Hepatic stellate cell (primary cell): ENCODE measurements around the gene IRF6.

Source experiments
- DNase-seq: peaks from one replicate; pipeline ENCODE4 v3.0.0; 2011; ENCODE audit warnings: low spot score

IRF6 gene

DNA sequence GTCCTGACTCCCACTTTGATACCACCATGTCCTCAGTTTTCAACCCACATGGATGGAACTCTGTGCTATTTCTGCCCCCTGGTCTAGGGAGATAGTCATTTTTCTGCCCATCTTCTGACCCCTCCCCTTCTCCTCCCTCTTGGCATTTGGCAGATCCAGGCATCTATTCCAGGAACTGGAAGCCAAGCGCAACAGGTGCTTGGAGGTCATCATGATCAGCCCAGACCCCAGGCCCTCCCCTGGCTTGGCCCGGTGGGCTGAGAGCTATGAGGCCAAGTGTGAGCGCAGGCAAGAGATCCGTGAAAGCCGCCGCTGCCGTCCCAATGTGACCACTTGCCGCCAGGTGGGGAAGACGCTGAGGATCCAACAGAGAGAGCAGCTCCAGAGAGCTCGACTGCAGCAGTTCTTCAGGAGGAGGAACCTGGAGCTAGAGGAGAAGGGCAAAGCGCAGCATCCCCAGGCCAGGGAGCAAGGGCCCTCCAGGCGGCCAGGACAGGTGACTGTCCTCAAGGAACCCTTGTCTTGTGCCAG is 46.0 kb downstream of the IRF6 start:
- no peak for DNase-seq

DNA sequence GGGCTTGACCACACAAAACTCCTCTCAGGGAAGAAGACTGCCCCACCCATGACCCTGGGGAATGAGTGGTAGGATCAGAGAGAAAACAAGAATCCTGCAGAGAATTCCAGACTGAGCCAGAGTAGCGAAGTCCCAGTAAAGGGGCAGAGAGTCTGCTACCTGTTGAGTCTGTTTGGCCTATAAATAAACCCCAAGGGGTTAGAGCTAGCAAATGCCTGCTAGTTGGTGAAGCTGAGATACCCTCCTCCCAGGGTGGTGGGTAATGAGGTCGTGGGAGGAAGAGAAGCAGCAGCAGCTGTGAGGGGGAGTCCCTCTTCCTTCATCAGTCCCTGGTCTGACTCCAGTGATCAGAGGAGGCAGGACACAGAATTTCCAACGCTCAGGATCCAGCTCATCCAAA is 47.5 kb downstream of the IRF6 start:
- no peak for DNase-seq

DNA sequence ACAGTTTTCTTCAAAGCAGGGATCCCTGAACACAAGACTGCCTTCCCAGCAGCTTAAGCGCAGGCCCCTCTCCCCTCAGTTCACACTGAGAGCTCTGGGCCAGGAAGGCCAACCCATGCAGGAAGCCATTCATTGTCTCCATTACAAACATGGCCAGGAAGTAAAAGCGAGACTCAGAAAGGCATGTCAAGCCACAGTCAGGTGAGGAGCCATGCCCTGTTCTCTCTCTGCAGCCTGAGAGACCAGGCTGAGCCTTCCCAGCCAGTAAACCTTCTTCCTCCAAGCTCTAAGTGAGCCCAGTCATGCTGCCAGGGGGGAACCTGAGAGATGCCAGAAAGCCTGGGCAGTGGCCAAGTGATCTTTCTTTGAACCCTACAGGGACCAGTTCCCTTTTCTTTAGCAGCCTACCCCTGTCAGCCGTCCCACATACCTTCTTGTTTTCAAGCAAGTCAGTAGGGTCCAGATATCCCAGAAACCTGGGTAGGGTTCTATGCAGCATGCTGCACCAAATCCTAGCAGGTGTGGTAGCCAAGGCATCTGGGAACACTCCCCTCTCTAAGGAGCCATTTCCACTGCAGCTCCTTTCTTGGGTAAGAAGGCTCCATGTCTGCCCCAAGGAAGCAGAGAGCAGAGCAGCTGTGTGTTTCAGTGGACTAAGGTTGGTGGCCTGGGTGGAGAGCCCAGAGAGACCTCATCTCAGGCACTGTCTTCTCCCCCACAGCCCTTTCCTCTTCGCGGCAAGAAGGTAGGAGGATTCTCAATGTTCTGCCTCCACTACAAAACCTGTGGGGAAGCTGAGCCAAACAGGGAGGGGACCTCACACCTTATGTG is 49.1 kb downstream of the IRF6 start:
- DNase-seq: no peak

DNA sequence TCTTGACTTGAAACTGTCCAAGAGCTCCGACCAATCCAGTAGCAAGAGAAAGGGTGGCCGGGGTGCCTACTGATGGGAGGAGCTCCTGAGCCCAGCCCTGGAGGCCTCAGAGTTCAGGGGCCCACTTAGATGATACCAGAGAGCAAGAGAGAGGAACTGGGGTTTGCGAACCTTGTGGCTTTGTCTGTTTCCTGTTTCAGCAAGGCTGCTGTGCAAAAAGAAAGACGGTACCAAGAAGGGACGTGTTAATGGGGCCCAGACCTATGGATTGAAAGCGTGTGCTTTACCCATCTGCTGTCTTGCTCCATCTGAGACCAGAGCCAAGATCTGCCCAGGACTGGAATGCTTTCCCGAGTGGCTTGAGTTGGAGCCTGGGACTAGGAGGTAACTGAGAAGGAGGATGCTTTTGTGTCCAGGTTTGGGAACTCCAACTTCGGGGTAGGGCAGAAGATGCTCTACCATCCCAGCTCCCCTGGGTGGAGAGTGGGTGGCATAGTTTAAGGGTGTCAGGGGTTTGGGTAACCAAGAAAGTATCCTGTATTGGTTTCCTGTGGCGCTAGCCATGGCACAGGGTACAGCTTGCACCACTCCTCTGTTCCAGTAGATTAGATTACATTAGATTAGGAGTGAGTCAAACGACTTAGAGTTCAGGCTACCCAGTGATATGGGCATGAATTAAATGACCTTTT is 49.9 kb downstream of the IRF6 start, which contains the start of gene TRAF3IP3:
Gene TRAF3IP3 (plus strand): TSS at position 128 of the 689 bp plus-strand sequence. CDS start 3,987 bp downstream, outside the sequence.
- DNase-seq: no peak

DNA sequence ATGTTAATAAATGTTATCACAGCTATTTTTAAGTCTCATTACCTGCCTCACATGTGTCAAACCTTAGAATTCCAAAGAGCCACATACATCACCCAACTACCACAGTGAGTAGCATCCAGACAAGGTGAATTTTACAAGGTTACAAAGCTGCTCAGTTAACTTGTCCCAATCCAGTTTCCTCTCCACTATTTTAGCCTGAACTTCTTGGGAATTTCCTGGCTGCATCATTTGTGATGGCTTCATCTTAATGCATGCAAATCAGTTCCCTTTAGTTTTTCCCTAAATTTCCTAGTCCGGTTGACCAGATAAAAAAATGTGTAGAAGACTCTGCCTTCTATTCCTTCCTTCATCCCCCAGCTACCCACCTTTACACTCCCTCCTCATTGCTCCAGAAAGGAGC is 50.7 kb downstream of the IRF6 start:
- DNase-seq: no peak

DNA sequence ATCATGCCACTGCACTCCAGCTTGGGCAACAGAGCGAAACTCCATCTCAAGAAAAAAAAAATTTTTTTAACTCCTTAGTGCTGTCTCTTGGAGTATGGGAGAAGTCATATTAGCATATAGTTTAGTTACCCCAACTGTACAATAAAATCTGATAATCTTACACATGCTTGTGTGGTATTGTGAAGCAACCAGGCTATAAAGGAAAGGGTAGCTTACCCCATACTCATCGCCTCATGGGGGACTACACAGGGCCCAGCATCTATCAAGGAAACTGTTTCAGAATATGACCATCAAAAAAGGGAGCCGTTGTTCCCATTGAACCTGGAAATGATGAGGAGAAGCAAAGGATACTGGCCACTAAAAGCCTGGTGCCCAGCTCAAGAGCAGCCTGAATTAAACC is 53.1 kb downstream of the IRF6 start:
- no peak for DNase-seq

DNA sequence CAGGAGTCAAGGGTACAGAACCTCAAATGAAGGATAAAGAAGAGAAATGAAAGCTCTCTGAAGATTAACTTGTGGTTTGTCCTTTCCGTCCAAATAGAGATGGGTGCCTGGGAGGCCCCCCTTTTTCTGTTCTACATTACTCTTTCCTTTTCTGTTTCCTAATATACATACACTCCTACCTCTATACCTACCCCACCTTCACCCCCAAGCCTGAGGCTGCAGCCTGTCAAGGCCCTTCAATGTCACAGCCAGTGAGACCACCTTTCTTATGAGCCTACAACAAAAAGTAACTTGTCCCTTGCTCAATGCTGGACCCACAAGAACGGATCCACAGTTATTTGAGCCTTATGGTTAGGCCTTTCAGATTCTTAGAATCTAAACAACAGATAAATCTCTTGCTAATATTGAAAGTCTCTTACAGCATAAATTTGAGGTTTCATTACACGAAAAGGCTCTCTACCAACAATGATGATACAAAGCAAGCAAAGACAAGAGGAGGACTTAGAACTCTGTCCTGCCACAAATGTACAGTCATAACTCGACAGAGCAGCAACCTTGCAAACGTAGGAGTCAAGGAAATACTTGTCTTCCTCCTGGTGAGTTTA is 54.2 kb downstream of the IRF6 start:
- no peak for DNase-seq

DNA sequence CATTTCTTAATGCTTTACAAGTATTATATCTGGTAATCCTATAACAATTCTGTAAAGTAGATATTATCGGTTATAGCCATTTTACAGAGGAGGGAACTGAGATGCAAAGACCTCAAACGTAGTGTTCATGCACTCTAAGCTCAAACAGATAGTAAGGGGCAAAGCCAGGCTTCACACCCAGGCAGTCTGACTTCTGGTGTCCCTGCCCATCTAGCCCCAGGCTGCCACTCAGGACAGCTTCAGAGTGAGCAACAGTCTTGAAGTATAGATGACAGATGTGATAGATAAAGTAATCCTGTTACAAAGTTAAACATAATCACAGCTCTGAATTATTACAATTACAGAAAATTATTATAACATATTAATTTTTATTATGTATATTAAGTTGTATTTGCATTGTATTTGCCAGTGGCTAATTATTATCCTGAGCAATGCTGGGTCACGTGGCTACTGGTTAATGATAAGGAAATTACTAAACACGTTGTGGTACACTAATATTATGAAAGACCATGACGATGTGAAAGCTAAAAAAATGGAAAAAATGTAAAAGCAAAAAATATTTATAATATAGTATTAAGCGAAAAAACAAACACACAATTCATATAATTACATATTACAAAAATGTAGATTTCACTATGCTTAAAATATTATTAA is 56.1 kb downstream of the IRF6 start:
- DNase-seq: no peak

DNA sequence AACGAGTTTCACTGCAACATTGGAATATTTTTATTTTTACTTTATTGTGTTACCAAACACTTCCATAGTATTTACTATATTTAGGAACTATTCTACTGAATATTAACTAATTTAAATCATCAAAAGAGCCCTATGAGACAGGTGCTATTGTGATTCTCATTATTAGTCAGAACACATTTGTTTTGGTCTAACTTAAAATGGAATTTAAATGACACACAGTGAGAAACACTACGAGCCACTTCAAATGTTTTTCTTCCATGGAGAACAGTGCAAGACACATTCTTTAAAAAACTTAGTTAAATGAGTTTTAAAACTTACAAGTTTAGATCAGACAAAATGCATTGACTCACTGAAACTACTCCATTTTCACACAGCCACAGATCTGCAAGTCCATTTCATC is 56.7 kb downstream of the IRF6 start:
- DNase-seq: no peak

DNA sequence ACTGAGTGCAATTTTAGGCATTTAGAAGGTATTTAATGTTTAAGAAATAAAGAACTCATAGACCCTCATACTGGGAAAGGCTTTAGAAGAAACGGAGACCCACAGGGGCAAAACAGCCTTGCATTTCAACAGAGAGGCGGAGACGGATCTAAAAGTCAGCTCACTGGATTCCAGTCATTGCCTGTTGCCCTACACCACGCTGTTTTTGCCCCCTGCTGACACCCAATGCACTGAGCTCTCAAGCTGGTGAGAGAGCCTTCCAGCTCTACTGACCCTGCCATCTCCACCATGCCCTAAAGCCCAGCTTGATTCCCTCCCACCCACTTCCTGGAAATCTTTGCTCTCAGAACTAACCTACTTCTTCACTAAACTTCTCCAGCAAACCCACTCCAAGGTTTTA is 57.3 kb downstream of the IRF6 start:
- DNase-seq: no peak

DNA sequence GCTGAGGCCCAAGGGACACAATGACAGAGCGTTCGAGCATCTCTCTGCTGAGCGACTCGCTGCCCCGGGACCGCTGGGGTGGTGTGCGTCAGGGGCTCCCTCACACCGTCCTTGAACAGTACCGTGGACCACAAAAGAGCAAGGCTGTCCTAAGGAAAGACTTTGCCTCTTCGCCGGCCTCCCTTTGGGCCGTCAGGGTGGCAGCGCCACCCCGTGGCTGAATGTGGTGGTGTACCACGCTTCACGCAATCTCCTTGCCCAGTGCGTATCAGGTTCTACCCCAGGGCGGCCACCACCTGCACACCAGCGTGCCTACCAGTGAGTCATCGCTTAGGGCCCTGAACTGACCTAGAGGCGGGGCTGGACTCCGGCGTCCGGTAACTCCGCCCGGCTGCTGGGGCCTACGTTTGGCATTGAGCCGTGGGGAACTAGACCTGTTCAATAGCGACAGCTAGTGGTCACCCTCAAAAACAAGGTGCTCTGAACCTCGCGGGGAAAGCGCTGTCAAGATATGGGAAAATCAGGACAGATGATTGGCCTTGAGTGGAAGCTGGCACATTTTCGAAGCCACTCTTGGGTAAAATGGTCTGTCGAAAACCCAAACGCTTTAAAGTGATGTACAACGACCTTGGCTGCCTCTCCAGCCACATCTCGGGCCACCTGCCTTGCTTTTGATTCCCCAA is 58.2 kb downstream of the IRF6 start:
- peak; percentile 76 for DNase-seq

DNA sequence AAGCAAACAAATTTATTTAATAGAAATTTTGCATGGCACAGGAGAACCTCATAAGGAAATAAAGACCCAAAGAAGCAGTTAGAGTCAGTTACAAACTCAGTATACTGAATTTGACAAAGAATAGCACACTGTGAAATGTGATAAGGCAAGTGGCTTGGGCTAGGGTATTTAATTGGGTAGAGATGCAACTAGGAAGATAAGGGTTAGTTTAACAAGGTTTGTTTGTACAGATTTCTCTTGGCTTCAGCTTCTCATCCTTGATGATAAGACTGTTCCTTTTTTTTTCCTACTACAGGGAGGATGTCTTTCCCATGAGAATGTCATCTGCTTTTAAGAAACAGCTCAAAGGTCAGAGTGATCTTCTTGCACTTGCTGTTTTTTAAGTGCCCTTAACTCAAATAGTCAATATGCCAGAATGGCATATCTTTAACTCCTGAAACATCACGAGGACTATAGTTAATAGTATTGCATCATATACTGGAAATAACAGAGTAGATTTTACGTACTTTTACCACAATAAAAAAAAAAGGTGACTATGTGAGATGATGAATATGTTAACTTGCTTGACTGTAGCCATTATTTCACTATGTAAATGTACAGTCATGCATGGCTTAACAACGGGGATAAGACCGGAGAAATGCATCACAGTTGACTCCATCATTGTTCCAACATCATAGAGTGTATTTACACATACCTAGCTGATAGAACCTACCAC is 59.3 kb downstream of the IRF6 start:
- no peak for DNase-seq

DNA sequence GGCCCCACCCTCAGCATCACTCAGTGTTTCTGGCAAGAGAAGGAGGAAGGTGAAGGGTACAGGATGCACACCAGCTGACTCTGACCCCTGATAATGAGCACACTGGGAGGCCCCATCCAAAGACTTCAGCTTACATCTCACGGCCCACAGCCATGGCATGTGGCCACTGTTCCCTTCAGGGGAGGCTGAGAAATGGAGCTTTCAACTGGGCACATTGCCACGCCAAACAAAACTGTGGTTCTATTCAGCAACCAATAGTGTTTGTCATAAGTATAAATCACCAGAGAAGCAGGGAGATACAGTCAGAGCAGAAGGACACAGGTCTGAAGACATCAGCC is 62.8 kb downstream of the IRF6 start:
- DNase-seq: peak; percentile 40

DNA sequence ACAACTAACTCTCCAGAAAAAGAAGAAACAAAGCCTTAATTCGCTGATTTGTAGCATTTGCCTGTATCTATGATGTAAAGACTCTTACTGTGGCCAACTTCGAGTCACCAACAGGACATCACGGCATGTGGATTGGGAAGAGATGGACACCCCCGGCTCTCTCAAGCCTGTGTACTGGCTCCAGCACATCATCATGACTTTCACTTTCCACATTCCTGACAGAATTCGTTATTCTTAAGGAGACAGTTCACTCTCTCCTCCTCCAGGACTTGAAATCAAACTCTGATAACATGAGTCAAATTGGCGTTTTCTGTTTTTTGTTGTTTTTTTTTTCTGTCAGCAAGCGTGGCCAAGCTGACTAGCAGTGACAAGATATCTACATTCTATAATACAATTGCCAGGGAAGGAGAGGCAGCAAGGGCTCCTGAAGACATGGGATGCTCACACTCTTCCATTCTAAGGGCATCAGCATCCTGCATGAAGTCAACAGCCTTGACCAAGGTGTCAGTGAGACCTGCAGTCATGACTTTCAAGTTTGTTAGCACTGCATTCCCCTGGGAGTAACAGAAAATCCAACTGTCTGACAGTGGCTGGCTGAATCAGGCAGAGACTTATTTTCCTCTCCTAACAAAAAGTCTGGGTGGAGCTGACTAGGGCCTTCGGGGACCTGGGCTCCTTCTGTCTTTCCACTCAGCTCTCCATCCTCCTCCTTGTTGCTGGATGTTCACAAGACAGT is 63.4 kb downstream of the IRF6 start:
- DNase-seq: peak; percentile 77

DNA sequence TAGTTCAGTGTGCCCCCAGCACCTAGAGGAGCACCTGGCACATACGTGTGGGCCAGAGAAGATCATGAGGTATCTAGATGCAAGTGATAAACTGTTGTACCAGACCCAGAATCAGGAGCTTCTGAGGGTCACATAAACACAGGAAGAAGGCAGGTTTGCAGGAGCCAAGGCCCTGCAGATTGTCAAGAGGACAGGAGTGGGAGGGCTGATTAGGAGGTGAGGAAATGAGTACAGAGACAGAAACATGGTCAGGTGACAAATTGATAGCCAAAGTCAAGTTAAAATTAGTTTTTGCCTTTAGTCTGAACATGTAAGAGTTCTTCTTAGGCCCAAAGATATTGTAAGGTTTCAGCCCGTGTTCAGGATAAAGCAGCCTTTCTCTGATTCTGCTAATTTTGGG is 64.1 kb downstream of the IRF6 start:
- no peak for DNase-seq

DNA sequence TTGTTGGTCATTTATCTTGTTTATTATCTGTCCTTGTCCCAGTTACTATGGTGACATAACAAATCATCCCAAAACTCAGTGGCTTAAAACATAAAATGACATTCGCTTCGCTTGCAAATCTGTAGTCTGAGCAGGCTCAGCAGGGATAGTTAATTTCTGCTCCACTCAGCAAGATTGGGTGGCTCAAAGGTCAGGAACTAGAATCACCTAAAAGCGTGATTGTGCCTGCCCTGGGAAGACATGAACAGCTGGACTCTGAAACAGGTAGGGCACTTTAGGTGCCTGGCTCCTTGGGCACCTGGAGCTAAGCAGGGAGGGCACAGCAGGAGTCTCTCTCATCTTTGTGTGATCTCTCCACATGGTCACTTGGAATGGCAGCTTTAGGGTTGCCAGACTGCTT is 64.7 kb downstream of the IRF6 start:
- no peak for DNase-seq

DNA sequence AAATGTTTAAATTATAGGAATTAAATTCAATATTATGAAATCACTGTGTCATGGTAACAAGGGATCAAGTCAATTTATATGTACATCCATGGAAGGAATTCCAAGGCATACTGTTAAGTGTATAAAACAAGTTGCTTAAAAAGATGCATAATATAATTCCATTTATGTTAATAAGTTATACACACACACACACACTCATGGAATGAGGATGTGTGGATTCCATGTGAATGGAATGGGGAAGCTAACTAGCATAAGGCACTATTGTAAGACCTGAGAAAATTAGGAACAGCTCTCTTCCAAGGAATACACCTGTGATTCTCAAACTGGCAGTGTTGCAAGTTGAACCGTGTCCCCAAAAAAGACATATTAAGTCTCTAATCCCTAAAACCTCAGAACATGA is 67.7 kb downstream of the IRF6 start:
- DNase-seq: no peak

DNA sequence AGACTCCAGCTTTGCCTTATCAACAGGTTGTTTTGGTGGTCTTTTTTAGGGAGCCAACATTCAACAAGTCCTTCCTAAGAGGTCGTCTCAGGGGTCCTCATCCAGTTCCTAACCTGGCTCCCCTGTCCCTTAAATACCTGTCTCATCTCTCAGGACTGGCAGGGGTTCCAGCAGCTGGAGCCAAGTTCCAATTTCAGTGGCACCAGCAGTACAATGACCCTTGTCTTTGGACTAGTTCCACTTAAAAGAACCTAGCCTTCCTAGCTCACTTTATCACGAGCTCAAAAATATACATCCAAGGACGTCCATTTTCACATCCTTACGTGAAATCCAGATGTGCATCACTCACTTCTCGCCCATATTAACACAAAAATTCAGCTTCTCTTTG is 68.8 kb downstream of the IRF6 start:
- no peak for DNase-seq

DNA sequence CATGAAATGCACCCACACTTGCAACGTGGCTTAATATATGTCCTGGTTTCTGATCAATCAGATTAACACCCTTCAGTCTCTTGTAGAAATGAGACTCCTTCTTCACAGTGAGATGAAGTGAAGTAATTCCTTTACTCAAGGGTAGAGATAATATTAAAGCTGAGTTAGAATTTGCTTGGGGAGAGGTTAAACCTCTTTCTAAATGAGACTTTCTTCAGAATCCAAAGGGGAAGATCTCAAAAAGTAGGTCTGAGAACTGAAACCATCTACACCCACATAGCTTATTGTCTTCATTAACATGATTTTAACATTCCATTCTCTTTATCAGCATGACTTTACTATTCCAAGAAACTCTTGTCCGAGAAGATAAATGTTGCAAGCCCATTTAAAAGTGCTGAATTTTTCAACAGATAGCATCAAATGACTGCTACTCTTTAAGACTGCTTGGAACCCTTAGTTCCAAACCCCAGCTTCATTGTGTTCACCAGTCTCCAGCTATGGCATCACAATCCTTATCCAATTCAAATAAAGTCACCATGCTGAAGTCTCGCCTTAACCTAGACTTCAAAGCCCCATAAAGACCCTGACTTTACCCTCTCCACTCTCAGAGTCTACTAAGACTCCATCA is 69.3 kb downstream of the IRF6 start:
- no peak for DNase-seq
